ENCODE data around the gene CDK16.

DNA sequence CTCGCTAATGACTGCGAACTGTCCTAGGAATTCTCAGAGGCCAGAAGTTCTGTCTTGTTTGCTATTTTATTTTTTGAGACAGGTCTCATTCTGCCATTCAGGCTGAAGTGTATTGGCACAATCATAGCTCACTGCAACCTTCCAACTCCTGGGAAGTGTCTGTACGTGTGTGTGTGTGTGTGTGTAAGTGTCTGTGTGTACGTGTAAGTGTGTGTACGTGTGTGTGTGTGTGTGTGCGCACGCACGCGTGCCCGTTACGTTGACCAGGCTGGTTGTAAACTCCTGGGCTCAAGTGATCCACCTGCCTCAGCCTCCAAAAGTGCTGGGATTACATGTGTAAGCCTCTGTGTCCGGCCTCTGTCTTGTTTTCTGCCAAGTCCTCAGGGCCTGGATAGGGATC is 10.4 kb upstream of the CDK16 start:
- TF ChIP-seq NFE2L2 (IDR thresholded peaks at IDR 0.05; ENCODE audit: low read length) (no peak), SIN3A (IDR thresholded peaks at IDR 0.05; ENCODE audit: borderline replicate concordance, low read depth, low read length) (no peak), POLR2A (IDR thresholded peaks at IDR 0.05; ENCODE audit: insufficient read depth in 1 of 2, low read depth in 2 of 2, low read length in 2 of 2) (no peak), HNRNPH1 (optimal IDR thresholded peaks at IDR 0.05; ENCODE audit: low read depth, low read length) (no peak), KDM3A (CRISPR knock-in tag; IDR thresholded peaks at IDR 0.05; ENCODE audit: low read depth) (no peak)

Data from HepG2 (cell line).